Kidney glomerular epithelial cell (primary cell): ENCODE data around the gene PRKACB.

Source experiments
- DNase-seq: peaks from one replicate; lab custom pipeline; 2025; lab: John Stamatoyannopoulos, UW

PRKACB gene

GRCh38 chr1:84143796-84144565 is at the start of gene PRKACB:
TSS of gene PRKACB (plus strand) at chr1:84144271. CDS start at chr1:84144362, 91 bp downstream.
- DNase-seq, result peak; percentile 36

- no peak for DNase-seq
Measured at GRCh38 chr1:84095308-84095707, 48.8 kb upstream of the PRKACB start.

GRCh38 chr1:84096176-84096575 is 47.9 kb upstream of the PRKACB start:
- DNase-seq, result no peak

DNA sequence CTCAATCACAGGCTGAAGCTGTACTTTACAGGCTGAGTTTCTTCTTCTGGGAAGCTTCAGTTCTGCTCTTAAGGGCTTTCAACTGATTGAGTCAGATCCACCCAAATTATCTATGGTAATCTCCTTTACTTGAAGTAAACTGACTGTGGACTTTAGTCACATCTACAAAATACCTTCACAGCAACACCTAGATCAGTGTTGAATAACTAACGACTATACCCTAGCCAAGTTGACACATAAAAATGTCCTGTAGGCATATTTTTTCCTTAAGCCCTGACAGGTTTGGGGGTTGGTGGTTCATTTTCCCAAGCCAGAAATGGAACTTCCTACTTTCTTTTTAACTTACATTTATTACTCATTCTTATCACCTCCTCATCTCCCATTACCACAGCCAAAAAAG is 42.9 kb upstream of the PRKACB start:
- DNase-seq, result no peak

DNA sequence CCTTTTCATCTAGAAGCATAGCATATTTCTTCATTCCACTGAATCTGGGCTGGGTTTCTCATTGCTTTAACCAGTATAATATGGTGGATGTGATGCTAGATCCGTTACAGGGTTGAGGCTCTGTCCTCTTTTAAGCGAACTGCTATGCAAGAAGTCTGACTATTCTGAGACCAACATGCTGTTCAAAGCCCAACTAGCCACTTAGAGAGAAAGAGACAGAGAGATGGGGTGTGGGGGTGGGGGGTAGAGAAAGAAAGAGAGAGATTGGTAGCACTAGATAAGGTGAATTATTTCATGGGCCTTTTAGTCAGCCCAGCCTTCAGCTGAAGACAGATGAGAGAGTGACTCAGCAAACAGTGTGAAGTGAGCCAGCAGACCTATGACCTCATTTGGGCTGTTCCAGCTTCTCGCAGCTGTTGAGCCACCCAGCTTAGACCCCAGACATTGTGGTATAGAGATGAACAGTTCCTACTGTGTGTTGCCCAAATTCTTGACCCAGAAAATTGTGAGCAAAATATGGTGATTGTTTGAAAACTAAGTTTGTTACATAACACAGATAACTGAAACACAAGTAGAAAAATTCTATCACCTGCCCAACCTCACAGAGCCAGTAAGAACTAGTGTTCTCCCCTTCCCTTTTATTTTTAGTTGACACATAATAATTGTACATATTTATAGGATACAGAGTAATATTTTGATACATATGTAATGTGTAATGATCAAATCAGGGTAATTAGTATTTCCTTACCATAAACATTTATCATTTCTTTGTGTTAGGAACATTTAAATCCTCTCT is 40.7 kb upstream of the PRKACB start:
- peak; percentile 86 for DNase-seq

DNA sequence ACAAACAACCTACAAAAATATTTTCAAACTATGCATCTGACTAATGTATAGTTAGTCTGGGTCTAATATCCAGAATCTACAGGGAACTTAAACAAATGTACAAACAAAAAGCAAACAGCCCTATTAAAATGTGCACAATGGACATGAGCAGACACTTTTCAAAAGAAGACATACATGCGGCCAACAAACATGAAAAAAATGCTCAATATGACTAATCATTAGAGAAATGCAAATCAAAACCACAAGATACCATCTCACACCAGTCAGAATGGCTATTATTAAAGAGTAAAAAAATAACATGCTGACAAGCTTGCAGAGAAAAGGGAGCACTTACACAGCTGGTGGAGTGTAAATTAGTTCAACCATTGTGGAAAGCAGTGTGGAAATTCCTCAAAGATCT is 36.5 kb upstream of the PRKACB start:
- DNase-seq, result peak; percentile 18

DNA sequence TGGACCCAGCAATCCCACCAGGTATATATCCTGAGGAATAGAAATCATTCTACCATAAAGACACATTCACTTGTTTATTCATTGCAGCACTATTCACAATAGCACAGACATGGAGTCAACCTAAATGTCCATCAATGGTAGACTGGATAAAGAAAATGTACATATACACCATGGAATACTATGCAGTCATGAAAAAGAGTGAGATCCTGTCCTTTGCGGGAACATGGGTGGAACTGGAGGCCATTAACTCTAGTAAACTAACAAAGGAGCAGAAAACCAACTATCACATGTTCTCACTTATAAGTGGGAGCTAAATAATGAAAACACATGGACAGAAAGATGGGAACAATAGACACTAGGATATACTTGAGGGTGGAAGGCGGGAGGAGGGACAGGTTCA is 36.1 kb upstream of the PRKACB start:
- no peak for DNase-seq

DNA sequence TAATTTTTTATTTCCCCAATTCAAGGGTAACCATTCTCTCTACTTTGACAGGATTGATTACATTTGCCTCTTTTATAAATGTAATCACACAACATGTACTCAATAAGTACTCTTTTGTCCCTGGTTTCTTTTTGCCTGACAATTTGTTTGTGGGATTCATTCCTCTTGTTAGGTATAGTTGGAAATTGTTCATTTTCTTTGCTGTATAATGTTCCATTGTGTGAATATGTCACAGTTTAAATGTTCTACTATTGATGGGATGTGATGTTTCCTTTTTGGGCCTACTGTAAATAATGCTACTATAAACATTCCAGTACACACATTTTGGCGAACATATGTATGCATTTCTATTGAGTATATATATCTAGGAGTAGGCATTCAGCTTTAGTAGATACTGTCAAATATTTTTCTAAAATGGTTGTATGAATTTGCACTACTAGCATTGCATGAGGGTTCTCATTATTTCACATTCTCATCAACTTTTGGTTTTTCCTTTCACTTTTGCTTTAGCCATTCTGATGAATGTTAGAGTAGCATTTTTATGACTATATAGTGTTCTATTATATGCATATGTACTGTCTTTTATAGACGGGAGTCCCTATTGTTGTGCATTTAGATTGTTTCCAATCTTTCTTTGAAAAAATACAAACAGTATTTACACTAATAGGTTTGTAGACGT is 35.0 kb upstream of the PRKACB start:
- DNase-seq, result no peak

GRCh38 chr1:84110629-84111028 is 33.4 kb upstream of the PRKACB start:
- DNase-seq, result no peak

DNA sequence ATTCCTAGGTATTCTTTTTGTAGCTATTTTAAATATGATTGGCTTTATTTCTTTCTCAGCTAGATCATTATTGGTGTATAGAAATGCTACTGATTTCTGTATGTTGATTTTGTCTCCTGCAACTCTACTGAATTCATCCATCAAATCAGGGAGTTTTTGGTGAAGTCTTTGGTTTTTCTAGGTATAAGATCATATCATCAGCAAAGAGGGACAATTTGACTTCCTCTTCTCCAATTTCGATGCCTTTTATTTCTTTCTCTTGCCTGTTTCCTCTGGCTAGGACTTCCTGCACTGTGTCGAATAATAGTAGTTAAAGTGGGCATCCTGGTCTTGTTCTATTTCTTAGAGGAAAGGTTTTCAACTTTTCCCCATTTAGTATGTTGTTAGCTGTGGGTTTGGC is 27.5 kb upstream of the PRKACB start:
- no peak for DNase-seq

- no peak for DNase-seq
Measured at GRCh38 chr1:84117868-84118267, 26.2 kb upstream of the PRKACB start.

DNA sequence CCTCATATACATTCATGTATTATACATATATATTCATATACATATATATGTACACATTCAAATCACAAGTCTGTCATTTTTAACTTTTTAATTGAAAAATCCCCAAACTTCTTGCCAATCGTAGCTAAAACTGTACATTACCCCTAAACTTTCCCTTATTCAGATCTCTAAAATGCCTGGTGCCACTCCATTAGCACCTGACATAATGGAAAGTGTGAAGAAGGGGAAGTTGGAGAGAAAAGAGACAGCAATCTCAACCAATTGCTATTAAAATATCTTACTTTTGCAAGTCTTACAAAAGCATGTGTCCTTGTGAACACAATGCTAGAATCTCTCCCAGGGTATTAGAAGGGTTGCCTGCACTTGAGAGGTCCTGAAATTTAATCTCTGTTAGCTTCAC is 22.7 kb upstream of the PRKACB start:
- DNase-seq, result no peak

- no peak for DNase-seq
Measured at GRCh38 chr1:84122780-84123382, 21.2 kb upstream of the PRKACB start.

GRCh38 chr1:84133479-84133878 is 10.6 kb upstream of the PRKACB start:
- no peak for DNase-seq

DNA sequence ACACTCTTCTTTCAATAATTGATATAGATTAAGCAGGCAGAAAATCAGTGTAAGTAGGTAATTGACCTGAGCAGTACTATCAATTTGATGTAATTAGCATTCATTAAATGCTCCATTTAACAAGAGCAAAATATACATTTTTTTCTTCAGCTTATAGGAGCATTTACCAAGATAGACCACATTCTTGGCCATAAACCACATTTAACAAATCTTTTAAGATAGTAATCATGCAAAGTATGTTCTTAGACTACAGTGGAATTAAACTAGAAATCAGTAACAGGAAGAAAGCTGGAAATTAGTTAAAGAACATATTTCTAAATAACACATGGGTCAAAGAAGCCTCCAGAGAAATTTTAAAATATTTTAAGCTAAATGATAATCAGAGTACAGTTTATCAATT is 8.7 kb upstream of the PRKACB start:
- DNase-seq, result no peak

- peak; percentile 48 for DNase-seq
Measured at GRCh38 chr1:84141182-84142003, 2.7 kb upstream of the PRKACB start.

- no peak for DNase-seq
Measured at GRCh38 chr1:84145068-84145467, 997 bp downstream of the PRKACB start.

DNA sequence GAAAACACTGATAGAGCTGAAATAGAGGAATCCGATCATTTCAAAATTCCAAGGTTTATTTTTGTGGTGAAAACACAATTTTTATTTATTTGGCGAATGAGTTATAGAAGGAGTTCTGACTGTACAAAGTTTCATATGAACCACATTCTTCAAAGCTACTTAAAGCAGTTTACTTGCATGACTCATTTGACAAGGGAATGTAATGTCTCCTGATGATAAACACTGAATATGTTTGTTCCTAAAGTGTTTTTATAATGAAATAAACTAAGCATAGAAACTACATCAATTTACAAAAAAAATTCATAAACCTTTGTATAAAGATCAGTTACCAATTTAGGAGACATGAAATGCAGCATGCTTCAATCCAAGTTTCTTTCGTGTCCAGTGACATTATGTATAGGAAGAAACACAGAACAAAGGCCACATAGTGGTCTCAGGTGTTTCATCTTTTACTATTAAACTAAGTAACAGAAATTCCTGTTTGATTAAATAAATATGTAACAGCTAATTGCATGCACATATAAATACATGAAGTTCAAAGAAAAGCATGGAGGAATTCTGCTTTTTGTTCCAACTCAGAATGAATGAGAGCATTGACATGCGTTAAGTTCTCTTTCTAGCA is 2.5 kb downstream of the PRKACB start:
- DNase-seq, result no peak

DNA sequence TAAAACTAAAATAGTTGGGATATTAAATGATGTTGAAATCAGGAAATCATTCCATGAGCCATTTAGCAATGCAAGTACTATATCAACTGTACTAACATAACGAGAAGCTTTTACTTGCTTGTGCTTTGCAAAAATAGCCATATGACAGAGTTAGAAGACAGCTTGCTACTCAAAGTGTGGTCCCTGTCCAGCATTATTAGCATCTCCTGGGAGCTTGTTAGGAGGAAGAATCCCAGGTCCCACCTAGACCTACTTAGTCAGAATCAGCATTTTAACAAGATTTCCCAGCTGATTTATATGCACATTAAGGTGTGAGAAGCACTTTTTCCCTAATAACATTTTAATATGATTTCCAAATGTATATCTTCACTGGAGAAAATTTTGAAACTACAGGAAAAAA is 4.7 kb downstream of the PRKACB start:
- DNase-seq, result no peak

DNA sequence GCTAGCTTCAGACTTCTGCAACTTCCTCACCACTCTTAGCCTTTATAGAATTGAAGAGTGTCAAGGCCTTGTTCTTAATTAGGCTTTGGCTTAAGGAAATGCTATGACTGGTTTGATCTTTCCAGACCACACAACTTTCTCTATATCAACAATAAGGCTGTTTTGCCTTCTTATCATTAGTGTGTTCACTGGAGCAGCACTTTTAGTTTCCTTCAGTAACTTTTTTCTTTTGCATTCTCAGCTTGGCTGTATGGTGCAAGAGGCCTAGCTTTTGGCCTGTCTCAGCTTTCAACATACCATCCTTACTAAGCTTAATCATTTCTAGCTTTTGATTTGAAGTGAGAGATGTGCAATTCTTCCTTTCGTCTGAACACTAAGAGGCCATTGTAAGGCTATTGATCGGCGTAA is 8.6 kb downstream of the PRKACB start:
- peak; percentile 69 for DNase-seq

DNA sequence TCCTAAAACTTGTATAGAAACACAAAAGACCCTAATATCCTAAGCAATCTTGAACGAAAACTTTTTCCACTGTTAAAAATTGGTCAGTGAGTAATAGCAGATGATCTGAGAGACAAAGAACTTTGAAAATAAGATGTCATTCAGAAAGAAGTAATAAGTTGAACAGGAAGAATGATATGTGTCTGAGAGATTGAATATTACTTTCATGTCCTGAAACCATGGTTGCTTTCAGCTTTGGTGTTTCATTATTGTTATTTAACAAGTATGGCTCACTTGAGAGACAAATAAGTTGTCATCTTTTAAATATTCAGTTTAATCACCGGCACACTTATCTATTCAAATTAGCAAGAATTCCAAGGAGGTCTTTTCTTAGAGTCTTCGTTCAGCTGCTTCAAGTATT is 11.4 kb downstream of the PRKACB start:
- DNase-seq, result no peak
